ENCODE measurements around the gene MYL6. TPM values are rescaled to one million over a fixed set of nuclear protein-coding genes. Genes with fewer than 3 reads are reported as not detected.
A peak's percentile ranks its signal among the peaks of the same experiment; 100 is the strongest.

The MYL6 gene
- total and polyA plus RNA-seq, 2 donors (not counting 3 experiments of a cell fraction or from before 2014, with no cell fraction given), result 2,543 to 8,470 TPM

GRCh38 chr12:56129942-56130495, 28.1 kb upstream of the MYL6 start:
- dilution Hi-C loops (cut with MboI; ENCODE audit: extremely low pct_ligation_motif_present, low sequenced_read_pairs) (no loop called here), intact Hi-C loops (cut with micrococcal nuclease) (no loop called here)
- Histone ChIP-seq H4K20me1 (replicated peaks; ENCODE audit: control insufficient read depth, extremely low read depth, insufficient read depth, low read length) (no peaks in the 10 kb centered on the region), H3K27ac (ENCODE audit: insufficient read depth, low read depth, low read length) (no peak overlapping the region), H3K9me3 (replicated peaks; ENCODE audit: control insufficient read depth, insufficient read depth, low read length) (no peaks in the 10 kb centered on the region), H2AFZ (ENCODE audit: low read depth, low read length) (no peak overlapping the region), H3K9ac (replicated peaks; ENCODE audit: extremely low read depth, insufficient read depth, low read length) (no peak overlapping the region), H3K27me3 (ENCODE audit: control insufficient read depth in 2 of 2, insufficient read depth in 2 of 2, low read length in 2 of 2) (no peaks in the 10 kb centered on the region), H3K4me3 (replicated peaks in 1 of 3; ENCODE audit: insufficient read depth in 1 of 3, low read depth in 1 of 3, low read length in 3 of 3) (no peak overlapping the region), H3K36me3 (ENCODE audit: control insufficient read depth in 2 of 2, extremely low read depth in 1 of 2, insufficient read depth in 2 of 2, low read length in 2 of 2) (peaks cover 9 to 33% of the 10 kb centered on the region in 2 experiments), H3K4me1 (ENCODE audit: control insufficient read depth, extremely low read depth, insufficient read depth, low read length) (peaks cover 28% of the 10 kb centered on the region), H3K9me1 (replicated peaks; ENCODE audit: control insufficient read depth, extremely low read depth, insufficient read depth, low read length) (no peaks in the 10 kb centered on the region), H3K4me2 (ENCODE audit: insufficient read depth, low read length) (peak overlapping the region; percentile 54), H3K79me2 (ENCODE audit: control insufficient read depth, insufficient read depth, low read length) (peaks cover 19% of the 10 kb centered on the region)
- DNase-seq (ENCODE audit: low read depth, low spot score) (no peak), FAIRE-seq (no peak)
- BruUV-seq (replicated peaks), result no TSS peak
- ChIA-PET POLR2A (no interaction called here), CTCF (interaction anchor here (1.0 kb wide), 1 partner anchor 60 kb away, joined by 4 read pairs; no protein-coding TSS in a partner anchor)
- TF ChIP-seq FOS (IDR thresholded peaks at IDR 0.05; ENCODE audit: borderline replicate concordance, insufficient read depth, low read length) (no peak), POLR2AphosphoS5 (IDR thresholded peaks at IDR 0.05; ENCODE audit: insufficient read depth, low read depth, low read length) (no peak), JUN (IDR thresholded peaks at IDR 0.05; ENCODE audit: borderline replicate concordance, insufficient read depth, insufficient read length, low read depth) (no peak), CTCF (IDR thresholded peaks at IDR 0.05; ENCODE audit: extremely low read depth in 1 of 2, insufficient read depth in 1 of 2, low read depth in 1 of 2, low read length in 2 of 2) (no peak)
- TF ChIP-seq, protein P1, sequence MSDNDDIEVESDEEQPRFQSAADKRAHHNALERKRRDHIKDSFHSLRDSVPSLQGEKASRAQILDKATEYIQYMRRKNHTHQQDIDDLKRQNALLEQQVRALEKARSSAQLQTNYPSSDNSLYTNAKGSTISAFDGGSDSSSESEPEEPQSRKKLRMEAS (IDR thresholded peaks at IDR 0.05; ENCODE audit: insufficient read depth, insufficient read length), result no peak
